Neural progenitor cell (in vitro differentiated cells): Measurements from ENCODE around the gene MCHR2. TPM values are rescaled to one million over a fixed set of nuclear protein-coding genes. Genes with fewer than 3 reads are reported as not detected.

ENCODE experiments used
- DNase-seq: peaks from one replicate; pipeline ENCODE4 v3.0.0-alpha.2; 2016; ENCODE audit warnings: low spot score
- H2AFZ ChIP-seq: fragments of 200-600 bp; sonication (generic); replicated peaks from 2 replicates; pipeline ENCODE4 v1.6.1; 2016; ENCODE audit warnings: antibody characterized with exemption
- H3F3A ChIP-seq: fragments of 200-600 bp; sonication (generic); 2 replicates; pipeline ENCODE4 v1.6.1; 2016; ENCODE audit warnings: antibody characterized with exemption, low read depth
- H3K27ac ChIP-seq: fragments of 200-600 bp; sonication (generic); 2 replicates; pipeline ENCODE4 v1.5.1; 2016; ENCODE audit warnings: mild to moderate bottlenecking
- H3K27me3 ChIP-seq: fragments of 200-600 bp; sonication (generic); 2 replicates; pipeline ENCODE4 v1.6.1; 2016; ENCODE audit warnings: mild to moderate bottlenecking, moderate library complexity
- H3K36me3 ChIP-seq: fragments of 200-600 bp; sonication (generic); 2 replicates; pipeline ENCODE4 v1.5.1; 2016
- H3K4me1 ChIP-seq: fragments of 200-600 bp; sonication (generic); 2 replicates; pipeline ENCODE4 v1.6.1; 2016; ENCODE audit warnings: mixed run types
- H3K4me2 ChIP-seq: fragments of 200-600 bp; sonication (generic); 2 replicates; pipeline ENCODE4 v1.6.1; 2016
- H3K4me3 ChIP-seq: fragments of 200-600 bp; sonication (generic); 2 replicates; pipeline ENCODE4 v1.5.1; 2016
- H3K79me2 ChIP-seq: fragments of 200-600 bp; sonication (generic); 2 replicates; pipeline ENCODE4 v1.6.1; 2016; ENCODE audit warnings: low read depth
- H3K9ac ChIP-seq: fragments of 200-600 bp; sonication (generic); 2 replicates; pipeline ENCODE4 v1.6.1; 2016
- H3K9me3 ChIP-seq: fragments of 200-600 bp; sonication (generic); 2 replicates; pipeline ENCODE4 v1.5.1; 2016; ENCODE audit warnings: low read depth
- H4K20me1 ChIP-seq: fragments of 200-600 bp; sonication (generic); 2 replicates; pipeline ENCODE4 v1.6.1; 2016; ENCODE audit warnings: low read depth
- H3K27ac Mint-ChIP-seq: 3 replicates; pipeline ENCODE4 v1.8.0; 2021; ENCODE audit warnings: mixed read lengths
- H3K27me3 Mint-ChIP-seq: 2 replicates; pipeline ENCODE4 v1.8.0; 2022; ENCODE audit warnings: low read depth, mild to moderate bottlenecking, inconsistent platforms, moderate library complexity, mixed read lengths; ENCODE audit not compliant: insufficient read depth
- H3K36me3 Mint-ChIP-seq: 3 replicates; pipeline ENCODE4 v1.8.0; 2021; ENCODE audit warnings: mixed read lengths
- H3K4me1 Mint-ChIP-seq: 3 replicates; pipeline ENCODE4 v1.8.0; 2021; ENCODE audit warnings: mixed read lengths
- H3K4me3 Mint-ChIP-seq: 3 replicates; pipeline ENCODE4 v1.8.0; 2021; ENCODE audit warnings: mild to moderate bottlenecking, moderate library complexity, mixed read lengths
- H3K9me3 Mint-ChIP-seq: 3 replicates; pipeline ENCODE4 v1.8.0; 2020; ENCODE audit warnings: mixed read lengths
- CTCF ChIP-seq: fragments of 200-600 bp; sonication (generic); IDR thresholded peaks from 2 replicates; pipeline ENCODE4 v1.5.1; 2017; ENCODE audit warnings: antibody characterized with exemption, mild to moderate bottlenecking
- EZH2 ChIP-seq: fragments of 200-600 bp; sonication (generic); IDR thresholded peaks from 2 replicates; pipeline ENCODE4 v1.6.1; 2017; ENCODE audit warnings: antibody characterized with exemption, mild to moderate bottlenecking, moderate library complexity
- EZH2phosphoT487 ChIP-seq: fragments of 200-600 bp; sonication (generic); IDR thresholded peaks from 2 replicates; pipeline ENCODE4 v1.6.1; 2017; ENCODE audit warnings: antibody characterized with exemption
- total RNA-seq: library from RNA; depleted of rRNA; stranded (reverse); fragments of >200 nt; gene quantifications from 2 replicates; pipeline ENCODE4 v1.2.3, GENCODE V29; 2015; ENCODE audit warnings: low replicate concordance

MCHR2 gene
- total RNA-seq, 1 donor from 2014 or later, result not detected

GRCh38 chr6:99980741-99981140, 13.3 kb downstream of the MCHR2 start:
- no peaks in the 10 kb centered on the region for H3K79me2 ChIP-seq
- H2AFZ ChIP-seq, result no peak overlapping the region
- Mint-ChIP-seq H3K4me3 (no peak overlapping the region), H3K27ac (no peak overlapping the region), H3K9me3 (peaks cover 2% of the 10 kb centered on the region), H3K4me1 (peaks cover 5% of the 10 kb centered on the region), H3K36me3 (no peaks in the 10 kb centered on the region), H3K27me3 (no peaks in the 10 kb centered on the region)
- no peak overlapping the region for H3K27ac ChIP-seq
- H3K4me1 ChIP-seq, result no peaks in the 10 kb centered on the region
- H3K4me3 ChIP-seq, result no peak overlapping the region
- TF ChIP-seq CTCF (no peak), EZH2 (no peak), EZH2phosphoT487 (no peak)
- H4K20me1 ChIP-seq, result no peaks in the 10 kb centered on the region
- DNase-seq, result no peak
- H3K9me3 ChIP-seq, result no peaks in the 10 kb centered on the region
- H3K27me3 ChIP-seq, result no peaks in the 10 kb centered on the region
- H3K36me3 ChIP-seq, result no peaks in the 10 kb centered on the region
- H3K9ac ChIP-seq, result no peak overlapping the region
- no peaks in the 10 kb centered on the region for H3F3A ChIP-seq
- no peak overlapping the region for H3K4me2 ChIP-seq

GRCh38 chr6:99979953-99980352, 14.1 kb downstream of the MCHR2 start:
- DNase-seq, result no peak
- H3K4me2 ChIP-seq, result no peak overlapping the region
- H3F3A ChIP-seq, result no peaks in the 10 kb centered on the region
- no peaks in the 10 kb centered on the region for H3K4me1 ChIP-seq
- no peak overlapping the region for H3K4me3 ChIP-seq
- TF ChIP-seq EZH2, result no peak
- TF ChIP-seq EZH2phosphoT487, result no peak
- TF ChIP-seq CTCF, result no peak
- Mint-ChIP-seq H3K9me3 (peaks cover 7% of the 10 kb centered on the region), H3K4me3 (no peak overlapping the region), H3K27me3 (no peaks in the 10 kb centered on the region), H3K4me1 (peaks cover 5% of the 10 kb centered on the region), H3K27ac (no peak overlapping the region), H3K36me3 (no peaks in the 10 kb centered on the region)
- no peaks in the 10 kb centered on the region for H3K36me3 ChIP-seq
- H2AFZ ChIP-seq, result no peak overlapping the region
- no peak overlapping the region for H3K9ac ChIP-seq
- H3K79me2 ChIP-seq, result no peaks in the 10 kb centered on the region
- H3K27me3 ChIP-seq, result no peaks in the 10 kb centered on the region
- H3K9me3 ChIP-seq, result no peaks in the 10 kb centered on the region
- H3K27ac ChIP-seq, result no peak overlapping the region
- H4K20me1 ChIP-seq, result no peaks in the 10 kb centered on the region

GRCh38 chr6:99967052-99967451, 27.0 kb downstream of the MCHR2 start:
- H3K4me3 ChIP-seq, result no peak overlapping the region
- H3K36me3 Mint-ChIP-seq, result no peaks in the 10 kb centered on the region
- no peaks in the 10 kb centered on the region for H3K4me1 Mint-ChIP-seq
- no peak overlapping the region for H3K27ac Mint-ChIP-seq
- H4K20me1 ChIP-seq, result no peaks in the 10 kb centered on the region
- DNase-seq, result no peak
- no peak overlapping the region for H3K27ac ChIP-seq
- H3K27me3 Mint-ChIP-seq, result no peaks in the 10 kb centered on the region
- H3K9me3 ChIP-seq, result no peaks in the 10 kb centered on the region
- no peak overlapping the region for H3K4me3 Mint-ChIP-seq
- no peaks in the 10 kb centered on the region for H3K36me3 ChIP-seq
- H3K79me2 ChIP-seq, result no peaks in the 10 kb centered on the region
- H3K9me3 Mint-ChIP-seq, result no peaks in the 10 kb centered on the region
- H2AFZ ChIP-seq, result no peak overlapping the region
- no peak overlapping the region for H3K4me2 ChIP-seq
- H3K4me1 ChIP-seq, result no peaks in the 10 kb centered on the region
- peaks cover 4% of the 10 kb centered on the region for H3K27me3 ChIP-seq
- H3F3A ChIP-seq, result no peaks in the 10 kb centered on the region
- TF ChIP-seq CTCF (no peak), EZH2phosphoT487 (no peak), EZH2 (no peak)
- no peak overlapping the region for H3K9ac ChIP-seq

GRCh38 chr6:99960027-99960426, 34.0 kb downstream of the MCHR2 start:
- Histone ChIP-seq H3K4me2 (no peak overlapping the region), H4K20me1 (no peaks in the 10 kb centered on the region), H3K4me3 (no peak overlapping the region), H3K4me1 (no peaks in the 10 kb centered on the region), H3K9me3 (no peaks in the 10 kb centered on the region), H3F3A (no peaks in the 10 kb centered on the region), H3K27ac (no peak overlapping the region), H3K36me3 (no peaks in the 10 kb centered on the region), H3K79me2 (no peaks in the 10 kb centered on the region), H3K27me3 (no peaks in the 10 kb centered on the region), H3K9ac (no peak overlapping the region), H2AFZ (no peak overlapping the region)
- DNase-seq, result no peak
- Mint-ChIP-seq H3K36me3 (no peaks in the 10 kb centered on the region), H3K9me3 (peaks cover 23% of the 10 kb centered on the region), H3K4me1 (no peaks in the 10 kb centered on the region), H3K4me3 (no peak overlapping the region), H3K27me3 (peaks cover 3% of the 10 kb centered on the region), H3K27ac (no peak overlapping the region)
- TF ChIP-seq CTCF, result no peak
- no peak for TF ChIP-seq EZH2
- no peak for TF ChIP-seq EZH2phosphoT487
